ENCODE data around the gene CDK6.

Gene CDK6

GRCh38 chr7:92736870-92737269 lies 99.5 kb downstream of the CDK6 start:
- DNase-seq (ENCODE audit: low read depth), result no peak

GRCh38 chr7:92735707-92736106 lies 100.7 kb downstream of the CDK6 start:
- DNase-seq (ENCODE audit: low read depth), result peak; percentile 83

GRCh38 chr7:92732316-92733036 lies 103.9 kb downstream of the CDK6 start:
- no peak for DNase-seq (ENCODE audit: low read depth)

GRCh38 chr7:92731335-92732063 lies 104.9 kb downstream of the CDK6 start:
- DNase-seq (ENCODE audit: low read depth), result peak; percentile 58

GRCh38 chr7:92730808-92731207 lies 105.6 kb downstream of the CDK6 start:
- DNase-seq (ENCODE audit: low read depth), result no peak

GRCh38 chr7:92729751-92730150 lies 106.6 kb downstream of the CDK6 start:
- no peak for DNase-seq (ENCODE audit: low read depth)

GRCh38 chr7:92729172-92729571 lies 107.2 kb downstream of the CDK6 start:
- DNase-seq (ENCODE audit: low read depth), result no peak

- DNase-seq (ENCODE audit: low read depth), result peak; percentile 43
Observed at GRCh38 chr7:92727755-92728154, 108.6 kb downstream of the CDK6 start.

- no peak for DNase-seq (ENCODE audit: low read depth)
Observed at GRCh38 chr7:92725161-92725925, 111.0 kb downstream of the CDK6 start.

- DNase-seq (ENCODE audit: low read depth), result no peak
Observed at GRCh38 chr7:92723943-92724342, 112.4 kb downstream of the CDK6 start.

GRCh38 chr7:92723205-92723604 lies 113.2 kb downstream of the CDK6 start:
- DNase-seq (ENCODE audit: low read depth), result peak; percentile 59

GRCh38 chr7:92722541-92722940 lies 113.8 kb downstream of the CDK6 start:
- peak; percentile 75 for DNase-seq (ENCODE audit: low read depth)

- no peak for DNase-seq (ENCODE audit: low read depth)
Observed at GRCh38 chr7:92720604-92721350, 115.6 kb downstream of the CDK6 start.

- DNase-seq (ENCODE audit: low read depth), result peak; percentile 61
Observed at GRCh38 chr7:92717993-92718716, 118.2 kb downstream of the CDK6 start.

GRCh38 chr7:92717623-92717992 lies 118.8 kb downstream of the CDK6 start:
- peak; percentile 42 for DNase-seq (ENCODE audit: low read depth)

- no peak for DNase-seq (ENCODE audit: low read depth)
Observed at GRCh38 chr7:92716825-92717580, 119.4 kb downstream of the CDK6 start.

- DNase-seq (ENCODE audit: low read depth), result no peak
Observed at GRCh38 chr7:92715963-92716362, 120.4 kb downstream of the CDK6 start.

- DNase-seq (ENCODE audit: low read depth), result no peak
Observed at GRCh38 chr7:92714767-92715166, 121.6 kb downstream of the CDK6 start.

- no peak for DNase-seq (ENCODE audit: low read depth)
Observed at GRCh38 chr7:92714280-92714679, 122.1 kb downstream of the CDK6 start.

GRCh38 chr7:92709912-92710311 lies 126.5 kb downstream of the CDK6 start:
- no peak for DNase-seq (ENCODE audit: low read depth)

- DNase-seq (ENCODE audit: low read depth), result no peak
Observed at GRCh38 chr7:92709150-92709549, 127.2 kb downstream of the CDK6 start.
